Kidney (tissue), 14 donors: Measurements from ENCODE around the gene LYZ. TPM values are rescaled to one million over a fixed set of nuclear protein-coding genes. Genes with fewer than 3 reads are reported as not detected.

Experiments
- DNase-seq, 5 donors: peaks; one replicate each; pipeline ENCODE4 v3.0.0-alpha.2; 2013 to 2020
- FAIRE-seq: peaks from 2 replicates; lab custom pipeline; 2012; peaks lifted over from hg19 to GRCh38; lab: Jason Lieb, UNC
- H3K27ac ChIP-seq, 2 donors: one replicate each; pipeline ENCODE4 v1.7.0; 2013; ENCODE audit warnings: low read depth in 2 of 2, low read length in 2 of 2, inconsistent platforms in 1 of 2
- H3K27me3 ChIP-seq: one replicate; pipeline ENCODE4 v1.7.1; 2013; ENCODE audit warnings: low read length, inconsistent platforms; ENCODE audit not compliant: control insufficient read depth, insufficient read depth
- H3K36me3 ChIP-seq, 3 donors: one replicate each; pipeline versions ENCODE4 v1.7.0 to v1.7.1; 2013; ENCODE audit warnings: low read length in 3 of 3, control low read depth in 1 of 3, inconsistent platforms in 1 of 3; ENCODE audit not compliant: insufficient read depth in 3 of 3, control insufficient read depth in 2 of 3
- H3K4me1 ChIP-seq, 3 donors: one replicate each; pipeline versions ENCODE4 v1.7.0 to v1.7.1; 2013; ENCODE audit warnings: low read length in 3 of 3, inconsistent platforms in 1 of 3, low read depth in 1 of 3; ENCODE audit not compliant: control insufficient read depth in 2 of 3, insufficient read depth in 2 of 3
- H3K4me3 ChIP-seq, 3 donors: one replicate each; pipeline versions ENCODE4 v1.7.0 to v1.8.1; 2013; ENCODE audit warnings: low read length in 3 of 3, control low read depth in 1 of 3, inconsistent platforms in 1 of 3
- H3K9ac ChIP-seq, 3 donors: one replicate each; pipeline versions ENCODE4 v1.7.0 to v1.7.1; 2013; ENCODE audit warnings: low read length in 3 of 3, control low read depth in 1 of 3, inconsistent platforms in 1 of 3
- H3K9me3 ChIP-seq, 3 donors: one replicate each; pipeline versions ENCODE4 v1.7.0 to v1.7.1; 2013; ENCODE audit warnings: low read length in 3 of 3, control low read depth in 1 of 3, inconsistent platforms in 1 of 3; ENCODE audit not compliant: control insufficient read depth in 2 of 3, insufficient read depth in 1 of 3
- intact Hi-C: fragments of 100-400 bp; cut with DNase I; formaldehyde crosslinking; loops from one replicate; pipeline ENCODE4 v1.11.1; 2022
- polyA plus RNA-seq: library from polyadenylated mRNA; stranded (reverse); fragments of 350-450 nt; fragmentation: Illumina TruSeq; extraction: RNeasy Lipid Tissue Mini Kit (QIAGEN cat#74804); gene quantifications from one replicate; pipeline ENCODE4 v1.2.3, GENCODE V29; 2014; ENCODE audit warnings: low read depth, low replicate concordance; ENCODE audit not compliant: insufficient read depth
- total RNA-seq: library from RNA; stranded (reverse); fragmentation: NEBNext Ultra II Directional; extraction: Animal tissue kit (Norgen Biotek cat#: 25700); gene quantifications from one replicate; pipeline ENCODE4 v1.2.1, GENCODE V29; 2021
- TF ChIP-seq, protein P1 (sequence below): IDR thresholded peaks from 3 replicates; pipeline ENCODE4 v1.5.1; 2012; ENCODE audit warnings: mild to moderate bottlenecking, moderate library complexity, borderline replicate concordance; ENCODE audit not compliant: insufficient read depth; ENCODE audit errors: extremely low read depth
- donor health status: control.
- donor health status: control.
- donor health status: control.
- donor health status: control.
- donor health status: control.
- donor health status: DM: yes; HTN: yes; CAD: no.
- donor health status: Normal renal cell carcinoma (clear cell type).

Gene LYZ
- total and polyA plus RNA-seq, 2 donors from 2014 or later: 7.1 to 70.9 TPM

DNA sequence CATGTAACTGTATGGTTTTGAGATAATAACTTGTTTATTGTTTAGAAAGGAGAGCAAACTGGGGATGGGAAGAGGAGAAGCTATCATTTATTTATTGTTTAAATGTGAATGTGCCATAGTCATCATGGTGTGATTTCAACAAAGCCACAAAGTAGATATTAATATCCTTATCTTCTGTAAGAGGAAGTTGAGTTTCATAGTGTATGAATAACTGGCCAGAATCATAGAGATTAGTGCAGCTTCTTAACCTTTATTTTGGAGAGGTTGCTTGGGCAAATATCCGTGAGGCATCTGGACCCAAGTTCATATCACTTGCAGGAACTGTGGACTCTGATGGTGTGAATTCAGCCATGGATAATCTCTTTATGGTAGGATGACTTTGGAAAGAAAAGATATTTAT is 26.8 kb upstream of the LYZ start:
- no peak overlapping the region for H3K4me3 ChIP-seq
- intact Hi-C loops: no loop called here
- DNase-seq: no peak
- no peaks in the 10 kb centered on the region for H3K4me1 ChIP-seq
- H3K9ac ChIP-seq: no peak overlapping the region
- peaks cover 0 to 4% (median 0%) of the 10 kb centered on the region in 3 donors for H3K9me3 ChIP-seq
- TF ChIP-seq, protein P1, sequence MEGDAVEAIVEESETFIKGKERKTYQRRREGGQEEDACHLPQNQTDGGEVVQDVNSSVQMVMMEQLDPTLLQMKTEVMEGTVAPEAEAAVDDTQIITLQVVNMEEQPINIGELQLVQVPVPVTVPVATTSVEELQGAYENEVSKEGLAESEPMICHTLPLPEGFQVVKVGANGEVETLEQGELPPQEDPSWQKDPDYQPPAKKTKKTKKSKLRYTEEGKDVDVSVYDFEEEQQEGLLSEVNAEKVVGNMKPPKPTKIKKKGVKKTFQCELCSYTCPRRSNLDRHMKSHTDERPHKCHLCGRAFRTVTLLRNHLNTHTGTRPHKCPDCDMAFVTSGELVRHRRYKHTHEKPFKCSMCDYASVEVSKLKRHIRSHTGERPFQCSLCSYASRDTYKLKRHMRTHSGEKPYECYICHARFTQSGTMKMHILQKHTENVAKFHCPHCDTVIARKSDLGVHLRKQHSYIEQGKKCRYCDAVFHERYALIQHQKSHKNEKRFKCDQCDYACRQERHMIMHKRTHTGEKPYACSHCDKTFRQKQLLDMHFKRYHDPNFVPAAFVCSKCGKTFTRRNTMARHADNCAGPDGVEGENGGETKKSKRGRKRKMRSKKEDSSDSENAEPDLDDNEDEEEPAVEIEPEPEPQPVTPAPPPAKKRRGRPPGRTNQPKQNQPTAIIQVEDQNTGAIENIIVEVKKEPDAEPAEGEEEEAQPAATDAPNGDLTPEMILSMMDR: no peak
- FAIRE-seq: no peak
- no peaks in the 10 kb centered on the region for H3K36me3 ChIP-seq
- no peaks in the 10 kb centered on the region for H3K27me3 ChIP-seq
- no peak overlapping the region for H3K27ac ChIP-seq

GRCh38 chr12:69324797-69325466 is 23.2 kb upstream of the LYZ start:
- TF ChIP-seq, protein P1: no peak
- Histone ChIP-seq H3K36me3 (no peaks in the 10 kb centered on the region), H3K4me3 (no peak overlapping the region), H3K9ac (no peak overlapping the region), H3K27me3 (no peaks in the 10 kb centered on the region), H3K9me3 (no peaks in the 10 kb centered on the region), H3K4me1 (peaks cover 0 to under 1% (median 0%) of the 10 kb centered on the region in 3 donors), H3K27ac (no peak overlapping the region)
- FAIRE-seq (no peak), DNase-seq (no peak)
- intact Hi-C loops: no loop called here

GRCh38 chr12:69328426-69328825 is 19.8 kb upstream of the LYZ start:
- no peak overlapping the region for H3K4me3 ChIP-seq
- H3K36me3 ChIP-seq: no peaks in the 10 kb centered on the region
- TF ChIP-seq, protein P1: no peak
- DNase-seq (no peak), FAIRE-seq (no peak)
- intact Hi-C loops: no loop called here
- H3K9me3 ChIP-seq: no peaks in the 10 kb centered on the region
- no peak overlapping the region for H3K27ac ChIP-seq
- H3K9ac ChIP-seq: no peak overlapping the region
- H3K27me3 ChIP-seq: no peaks in the 10 kb centered on the region
- peaks cover 0 to 6% (median 2%) of the 10 kb centered on the region in 3 donors for H3K4me1 ChIP-seq
